HCT116 (cell line): ENCODE data around the gene OR2AT4. TPM values are rescaled to one million over a fixed set of nuclear protein-coding genes. Genes with fewer than 3 reads are reported as not detected.

Source experiments
- ATAC-seq: fragments of 200-7000 bp; cut with Tn5 transposase; 2 replicates; pipeline ENCODE4 v1.9.1; 2020; ENCODE audit warnings: mild to moderate bottlenecking, moderate library complexity
- BruUV-seq: library from RNA; stranded (reverse); fragments of 400-500 nt; replicated peaks from 2 replicates; lab custom pipeline; 2021; lab: Mats Ljungman, UMichigan
- CTCF ChIA-PET: fragments of 300-600 bp; sonication (Branson Sonifier 250); formaldehyde crosslinking; loops from one replicate; lab custom pipeline; 2021; ENCODE audit warnings: antibody characterized with exemption; lab: Charles Lee
- POLR2A ChIA-PET: fragments of 300-600, 350-600 bp; sonication (Branson Sonifier 250); formaldehyde crosslinking; loops from one replicate; lab custom pipeline; 2021; ENCODE audit warnings: antibody characterized with exemption; lab: Charles Lee
- RAD21 ChIA-PET, 2 experiments: fragments of 300-600 bp; sonication (Branson Sonifier 250); formaldehyde crosslinking; loops; one replicate each; lab custom pipeline; 2023; ENCODE audit warnings: low total read pairs in 2 of 2; ENCODE audit not compliant: uncharacterized antibody in 2 of 2, unreplicated experiment in 2 of 2, low non-redundant PET in 1 of 2; lab: Charles Lee
- DNase-seq: peaks from one replicate; pipeline ENCODE4 v3.0.0-alpha.2; 2010; ENCODE audit warnings: low read depth, low spot score
- H2AFZ ChIP-seq: fragments of 200-600 bp; shearing (Covaris generic), sonication (generic); 2 replicates; pipeline ENCODE4 v1.6.1; 2017; ENCODE audit warnings: low read depth, mixed run types, mixed read lengths, antibody characterized with exemption, low read length; ENCODE audit not compliant: poor library complexity, severe bottlenecking
- H3K27ac ChIP-seq: 2 replicates; pipeline ENCODE4 v1.5.1; 2012; ENCODE audit warnings: low read depth, low read length
- H3K27me3 ChIP-seq: fragments of 200-600 bp; sonication (generic); 2 replicates; pipeline ENCODE4 v1.6.1; 2016; ENCODE audit warnings: mixed run types, low read length, mixed read lengths; ENCODE audit not compliant: insufficient read depth
- H3K36me3 ChIP-seq, 2 experiments: fragments of 200-500 bp in 1 of 2; fragments of 200-600 bp in 1 of 2; sonication (Bioruptor generic) in 1 of 2; sonication (generic) in 1 of 2; 2 replicates each; pipeline versions ENCODE4 v1.5.1 to v1.6.1; 2014 to 2016; ENCODE audit warnings: low read length in 2 of 2, inconsistent platforms in 1 of 2, mixed read lengths in 1 of 2, mixed run types in 1 of 2; ENCODE audit not compliant: insufficient read depth in 2 of 2, control insufficient read depth in 1 of 2
- H3K4me1 ChIP-seq, 2 experiments: fragments of 200-600 bp in 1 of 2; sonication (generic) in 1 of 2; 2 replicates each; pipeline versions ENCODE4 v1.5.1 to v1.6.1; 2012 to 2017; ENCODE audit warnings: low read length in 2 of 2, inconsistent platforms in 1 of 2, mild to moderate bottlenecking in 1 of 2, mixed read lengths in 1 of 2, mixed run types in 1 of 2, moderate library complexity in 1 of 2; ENCODE audit not compliant: insufficient read depth in 2 of 2, control insufficient read depth in 1 of 2
- H3K4me2 ChIP-seq: fragments of 200-600 bp; sonication (generic); 2 replicates; pipeline ENCODE4 v1.6.1; 2017; ENCODE audit warnings: mixed run types, low read length, mixed read lengths
- H3K4me3 ChIP-seq, 2 experiments: fragments of 200-600 bp in 1 of 2; sonication (generic) in 1 of 2; replicated peaks in 1 of 2; 2 replicates each; pipeline ENCODE4 v1.5.1; 2011 to 2016; ENCODE audit warnings: low read length in 2 of 2, control low read depth in 1 of 2, low read depth in 1 of 2, mild to moderate bottlenecking in 1 of 2, mixed read lengths in 1 of 2, mixed run types in 1 of 2
- H3K79me2 ChIP-seq: fragments of 200-600 bp; sonication (generic); 2 replicates; pipeline ENCODE4 v1.6.1; 2017; ENCODE audit warnings: mild to moderate bottlenecking, mixed run types, low read length, moderate library complexity, mixed read lengths; ENCODE audit not compliant: insufficient read depth
- H3K9ac ChIP-seq: fragments of 200-600 bp; sonication (generic); 2 replicates; pipeline ENCODE4 v1.6.1; 2016; ENCODE audit warnings: low read length, mixed read lengths
- H3K9me2 ChIP-seq: fragments of 200-600 bp; sonication (generic), shearing (Covaris generic); 2 replicates; pipeline ENCODE4 v1.6.1; 2017; ENCODE audit warnings: mixed run types, mild to moderate bottlenecking, moderate library complexity; ENCODE audit not compliant: insufficient read depth
- H3K9me3 ChIP-seq, 2 experiments: fragments of 200-500 bp in 1 of 2; fragments of 200-600 bp in 1 of 2; sonication (Bioruptor generic) in 1 of 2; sonication (generic) in 1 of 2; 2 replicates each; pipeline ENCODE4 v1.6.1; 2014 to 2017; ENCODE audit warnings: low read length in 2 of 2, mixed read lengths in 2 of 2, inconsistent platforms in 1 of 2, low read depth in 1 of 2, mild to moderate bottlenecking in 1 of 2, mixed run types in 1 of 2, moderate library complexity in 1 of 2; ENCODE audit not compliant: control insufficient read depth in 1 of 2, insufficient read depth in 1 of 2
- H4K20me1 ChIP-seq: fragments of 200-600 bp; sonication (generic), shearing (Covaris generic); 2 replicates; pipeline ENCODE4 v1.6.1; 2017; ENCODE audit warnings: mixed run types, mild to moderate bottlenecking, moderate library complexity; ENCODE audit not compliant: insufficient read depth
- CTCF ChIP-seq, 3 experiments: fragments of 200-600 bp in 1 of 3; sonication (generic) in 1 of 3; IDR thresholded peaks in 2 of 3; conservative IDR thresholded peaks in 1 of 3; 2 replicates each; pipeline ENCODE4 v1.5.1; 2012 to 2017; ENCODE audit warnings: low read depth in 2 of 3, low read length in 2 of 3, antibody characterized with exemption in 1 of 3, borderline replicate concordance in 1 of 3, control low read depth in 1 of 3, mild to moderate bottlenecking in 1 of 3, mixed read lengths in 1 of 3, mixed run types in 1 of 3, moderate library complexity in 1 of 3; ENCODE audit not compliant: insufficient read depth in 1 of 3
- EGR1 ChIP-seq: IDR thresholded peaks from 2 replicates; pipeline ENCODE4 v1.6.1; 2012; ENCODE audit warnings: low read depth
- FOSL1 ChIP-seq: IDR thresholded peaks from 2 replicates; pipeline ENCODE4 v1.6.1; 2012; ENCODE audit warnings: low read depth
- POLR2AphosphoS5 ChIP-seq: IDR thresholded peaks from 2 replicates; pipeline ENCODE4 v1.6.1; 2011; ENCODE audit warnings: mild to moderate bottlenecking, low read depth, low read length, moderate library complexity
- SP1 ChIP-seq: IDR thresholded peaks from 2 replicates; pipeline ENCODE4 v1.6.1; 2012; ENCODE audit warnings: low read depth
- ZFX ChIP-seq: fragments of 450-650 bp; IDR thresholded peaks from 2 replicates; pipeline ENCODE4 v1.6.1; 2017
- ZNF274 ChIP-seq: fragments of 200-500 bp; sonication (Bioruptor generic); IDR thresholded peaks from 2 replicates; pipeline ENCODE4 v1.6.1; 2014; ENCODE audit warnings: mild to moderate bottlenecking, low read depth, low read length, inconsistent platforms
- intact Hi-C: fragments of 100-400 bp; cut with micrococcal nuclease; formaldehyde crosslinking; loops from 2 replicates; pipeline ENCODE4 v1.10.0; 2022
- total RNA-seq: library from RNA; stranded (reverse); gene quantifications from one replicate; pipeline ENCODE4 v1.2.1, GENCODE V29; 2021; ENCODE audit not compliant: unreplicated experiment
- TF ChIP-seq, protein P1 (sequence below): IDR thresholded peaks from 2 replicates; pipeline ENCODE4 v1.6.1; 2011; ENCODE audit warnings: mild to moderate bottlenecking, low read length, moderate library complexity; ENCODE audit not compliant: insufficient replicate concordance; ENCODE audit errors: extremely low read depth

The OR2AT4 gene
- total RNA-seq, 1 experiment from 2014 or later = not detected

DNA sequence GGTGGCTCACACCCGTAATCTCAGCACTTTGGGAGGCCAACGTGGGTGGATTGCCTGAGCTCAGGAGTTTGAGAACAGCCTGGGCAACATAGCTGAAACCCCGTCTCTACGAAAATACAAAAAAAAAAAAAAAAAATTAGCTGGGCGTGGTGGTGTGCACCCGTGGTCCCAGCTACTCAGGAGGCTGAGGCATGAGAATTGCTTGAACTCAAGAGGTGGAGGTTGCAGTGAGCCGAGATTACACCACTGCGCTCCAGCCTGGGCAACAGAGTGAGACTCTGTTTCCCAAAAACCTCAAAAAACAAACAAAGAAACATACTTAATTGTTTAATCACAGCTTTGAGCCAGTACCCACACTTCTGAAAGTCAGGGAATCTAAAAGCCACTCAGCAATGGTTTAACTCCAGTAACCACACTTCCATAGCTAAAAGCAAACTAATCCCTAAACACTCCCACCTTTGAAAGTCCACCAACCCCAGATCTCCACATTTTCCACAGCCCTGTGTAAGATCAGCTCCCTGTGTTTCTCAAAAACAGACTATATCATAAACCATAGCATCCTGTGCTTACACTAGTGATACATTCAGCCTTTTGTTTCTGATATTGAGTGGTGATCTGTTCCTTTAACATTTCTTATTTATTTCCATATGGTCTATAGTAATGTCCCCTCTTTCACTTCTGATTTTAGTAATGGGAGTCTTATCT, 4.9 kb upstream of the OR2AT4 start (continued):
- TF ChIP-seq, protein P1, sequence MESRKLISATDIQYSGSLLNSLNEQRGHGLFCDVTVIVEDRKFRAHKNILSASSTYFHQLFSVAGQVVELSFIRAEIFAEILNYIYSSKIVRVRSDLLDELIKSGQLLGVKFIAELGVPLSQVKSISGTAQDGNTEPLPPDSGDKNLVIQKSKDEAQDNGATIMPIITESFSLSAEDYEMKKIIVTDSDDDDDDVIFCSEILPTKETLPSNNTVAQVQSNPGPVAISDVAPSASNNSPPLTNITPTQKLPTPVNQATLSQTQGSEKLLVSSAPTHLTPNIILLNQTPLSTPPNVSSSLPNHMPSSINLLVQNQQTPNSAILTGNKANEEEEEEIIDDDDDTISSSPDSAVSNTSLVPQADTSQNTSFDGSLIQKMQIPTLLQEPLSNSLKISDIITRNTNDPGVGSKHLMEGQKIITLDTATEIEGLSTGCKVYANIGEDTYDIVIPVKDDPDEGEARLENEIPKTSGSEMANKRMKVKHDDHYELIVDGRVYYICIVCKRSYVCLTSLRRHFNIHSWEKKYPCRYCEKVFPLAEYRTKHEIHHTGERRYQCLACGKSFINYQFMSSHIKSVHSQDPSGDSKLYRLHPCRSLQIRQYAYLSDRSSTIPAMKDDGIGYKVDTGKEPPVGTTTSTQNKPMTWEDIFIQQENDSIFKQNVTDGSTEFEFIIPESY = no peak
- TF ChIP-seq SP1 = no peak
- no peak for TF ChIP-seq CTCF (IDR thresholded peaks at IDR 0.05 in 2 of 3, conservative IDR thresholded peaks at IDR 0.05 in 1 of 3; ENCODE audit: borderline replicate concordance in 1 of 3, insufficient read depth in 1 of 3, low read depth in 2 of 3, low read length in 2 of 3)
- no peak for TF ChIP-seq ZNF274
- TF ChIP-seq ZFX = no peak
- no peak for TF ChIP-seq EGR1

- Histone ChIP-seq H2AFZ (no peak overlapping the region), H3K9me2 (no peaks in the 10 kb centered on the region), H3K4me2 (peak overlapping the region; percentile 25), H3K4me1 (peaks cover 0 to 23% of the 10 kb centered on the region in 2 experiments; a peak in 2 of 4 replicates), H3K9me3 (no peaks in the 10 kb centered on the region), H3K36me3 (no peaks in the 10 kb centered on the region), H3K27me3 (no peaks in the 10 kb centered on the region), H3K4me3 (no peak overlapping the region), H3K9ac (no peak overlapping the region), H4K20me1 (no peaks in the 10 kb centered on the region), H3K79me2 (no peaks in the 10 kb centered on the region), H3K27ac (no peak overlapping the region)
- ChIA-PET RAD21 (interaction anchor here in 1 of 2 experiments (0.5 kb wide), 1 partner anchor 65 kb away, joined by 3 read pairs; no protein-coding TSS in a partner anchor), POLR2A (no interaction called here), CTCF (interaction anchor here (1.0 kb wide), 1 partner anchor 41 kb away, joined by 3 read pairs; no protein-coding TSS in a partner anchor)
- ATAC-seq (peak; percentile 64), DNase-seq (no peak)
- no TSS peak for BruUV-seq
- intact Hi-C loops = no loop called here
- TF ChIP-seq POLR2AphosphoS5 (no peak), FOSL1 (0 out of 2 replicates have a peak, but pooled peaks have one; percentile 9)
These were observed 3.6 kb upstream of the OR2AT4 start for GRCh38 chr11:75100314-75100713.
